CMK (cell line): ENCODE data around the gene CNKSR2.

ENCODE experiments used
- DNase-seq: peaks from one replicate; pipeline ENCODE4 v3.0.0-alpha.2; 2010; ENCODE audit warnings: low read depth

Gene CNKSR2

GRCh38 chrX:21610168-21610567 lies 235.9 kb downstream of the CNKSR2 start:
- no peak for DNase-seq

DNA sequence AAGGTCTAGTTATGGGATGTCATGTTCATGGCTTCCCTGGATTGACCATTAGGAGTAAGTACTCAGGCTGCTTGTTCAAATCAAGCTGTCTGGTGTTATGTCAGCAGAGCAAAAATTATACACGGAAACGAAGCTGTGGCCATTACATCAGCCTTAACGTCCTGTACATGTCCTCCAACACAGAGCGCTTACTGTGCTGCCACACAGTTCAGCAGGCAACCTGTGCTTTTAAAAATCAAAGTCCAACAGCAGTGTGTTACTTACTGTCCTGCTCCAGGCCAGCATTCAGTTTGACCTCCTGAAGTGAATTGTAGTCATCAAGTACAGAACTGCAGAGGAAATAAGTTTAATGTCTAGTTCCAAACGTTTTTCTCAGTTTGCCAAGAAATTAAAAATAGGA lies 237.9 kb downstream of the CNKSR2 start:
- DNase-seq = no peak

DNA sequence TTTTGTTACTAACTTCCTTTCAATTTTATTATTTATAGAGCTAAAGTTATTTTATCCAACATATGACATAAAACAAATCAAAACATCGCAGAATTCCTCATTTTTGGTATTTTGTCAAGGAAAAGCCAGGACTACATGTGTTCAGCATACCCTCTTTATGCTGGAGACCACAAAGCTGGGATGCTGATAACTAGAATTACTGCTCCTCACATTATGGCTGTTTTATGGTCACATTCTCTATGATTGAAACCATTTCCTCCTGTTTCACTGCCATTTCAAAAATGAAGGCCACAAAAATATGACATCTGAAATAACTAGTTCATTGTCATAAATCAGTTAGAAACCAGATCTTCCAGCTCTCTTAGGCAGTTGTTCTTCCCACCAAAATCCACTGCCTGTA lies 242.2 kb downstream of the CNKSR2 start:
- no peak for DNase-seq

DNA sequence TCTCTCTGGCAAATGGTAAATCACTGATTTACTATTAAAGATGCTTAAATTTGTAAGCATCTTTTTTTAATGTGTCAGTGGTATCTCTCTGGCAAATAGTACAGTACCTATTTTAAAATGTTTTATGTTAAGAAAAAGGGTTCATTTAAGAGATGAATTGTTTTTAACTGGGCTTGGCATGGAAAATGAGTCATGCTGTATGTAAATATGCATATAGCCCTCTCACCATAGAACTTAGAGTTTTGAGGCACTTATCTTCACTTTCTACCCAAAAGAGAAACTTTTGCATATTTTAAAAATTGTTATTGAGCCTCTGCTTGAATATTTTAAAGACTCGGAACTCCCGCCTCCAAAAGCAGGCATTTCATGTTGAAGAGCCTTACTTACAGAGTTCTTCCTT lies 246.0 kb downstream of the CNKSR2 start:
- DNase-seq = no peak

DNA sequence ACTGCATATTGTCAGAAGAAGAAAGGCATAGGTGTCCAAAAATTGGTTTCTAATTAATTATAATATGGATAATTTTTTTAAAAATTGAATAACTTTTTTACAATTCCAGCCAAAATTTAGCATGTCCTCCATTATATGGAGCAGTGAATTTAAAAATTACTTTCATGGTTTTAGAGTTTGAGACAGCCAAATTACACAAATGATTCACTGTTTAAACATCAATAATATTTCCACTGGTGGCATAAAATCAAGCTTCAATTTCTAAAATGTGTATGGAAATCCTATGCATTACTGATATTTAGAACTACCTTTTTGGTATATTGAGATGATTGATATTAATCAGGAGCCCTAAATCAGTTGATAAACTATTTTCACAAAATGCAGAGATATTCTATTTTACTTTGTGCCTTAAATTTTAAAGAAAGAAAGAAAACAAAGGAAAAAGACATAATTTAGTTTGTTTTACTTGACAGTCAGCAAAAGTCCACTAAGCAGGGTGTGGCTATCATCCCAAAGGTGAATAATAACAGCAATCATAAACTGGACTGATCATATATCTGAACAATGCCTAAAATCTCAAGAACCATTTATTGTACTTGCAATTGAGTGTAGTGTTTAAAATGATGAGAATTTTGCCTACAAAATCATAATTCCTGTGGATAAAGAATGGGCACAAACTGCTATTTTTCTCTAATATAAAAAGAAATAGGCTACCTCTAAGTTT lies 249.7 kb downstream of the CNKSR2 start:
- no peak for DNase-seq

DNA sequence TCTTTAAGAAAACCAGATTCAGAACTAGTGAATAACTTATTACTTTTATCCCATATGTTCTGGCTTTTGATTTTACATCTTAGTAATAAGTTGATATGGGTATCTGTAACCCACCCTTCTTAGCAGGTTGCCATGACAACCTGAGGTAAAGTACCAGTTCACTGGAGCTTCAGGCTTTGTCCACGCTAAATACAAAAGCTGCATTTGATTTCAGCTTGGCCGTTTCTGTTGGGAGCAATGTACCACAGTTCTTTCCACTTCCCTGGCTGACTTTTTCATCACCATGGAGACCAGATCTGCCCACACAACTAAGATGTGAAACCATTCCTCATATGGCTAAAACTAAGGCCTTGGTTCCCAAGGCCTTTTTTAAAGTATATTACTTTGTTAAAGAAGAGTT lies 257.8 kb downstream of the CNKSR2 start:
- no peak for DNase-seq

DNA sequence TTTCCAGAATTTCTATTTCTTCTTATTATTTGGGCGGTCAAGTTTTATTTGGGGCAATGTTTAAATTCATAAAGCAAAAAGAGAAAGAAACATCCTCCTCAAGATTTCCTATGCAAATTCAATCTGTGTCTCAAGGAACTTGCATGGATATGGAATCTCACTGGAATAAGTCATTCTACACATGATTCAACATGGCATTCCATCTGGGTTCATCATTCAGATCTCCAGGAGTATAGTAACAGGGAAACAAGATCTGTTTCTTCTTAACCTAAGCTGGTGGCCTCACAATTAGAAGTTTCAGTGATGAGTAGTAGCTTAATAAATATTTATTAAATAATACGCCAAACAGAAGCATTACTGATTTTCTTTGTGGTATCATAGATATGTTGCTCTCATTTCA lies 264.1 kb downstream of the CNKSR2 start:
- no peak for DNase-seq

GRCh38 chrX:21639775-21640174 lies 265.6 kb downstream of the CNKSR2 start:
- DNase-seq = no peak

DNA sequence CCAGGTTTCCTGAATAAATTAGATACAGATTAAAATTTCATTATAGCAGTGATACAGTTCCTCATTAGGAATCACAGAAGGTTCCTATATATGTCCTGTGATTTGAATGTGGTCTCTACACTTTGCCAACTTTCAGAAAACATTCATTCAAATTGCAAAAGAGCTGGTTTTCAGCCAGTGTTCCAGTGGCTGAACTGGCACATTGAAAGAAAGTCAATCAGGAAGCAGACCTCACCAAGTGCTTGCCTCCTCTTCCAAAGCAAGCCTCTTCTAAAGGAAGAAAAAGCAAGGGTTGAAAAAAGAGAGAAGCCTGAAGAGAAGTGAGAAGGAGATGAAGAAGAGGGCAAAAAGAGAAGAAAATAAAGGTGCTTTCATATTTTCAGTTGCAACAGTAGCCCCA lies 271.2 kb downstream of the CNKSR2 start:
- no peak for DNase-seq

GRCh38 chrX:21645886-21646285 lies 271.7 kb downstream of the CNKSR2 start:
- no peak for DNase-seq

- DNase-seq = no peak
Measured at GRCh38 chrX:21655901-21656586, 281.8 kb downstream of the CNKSR2 start.

DNA sequence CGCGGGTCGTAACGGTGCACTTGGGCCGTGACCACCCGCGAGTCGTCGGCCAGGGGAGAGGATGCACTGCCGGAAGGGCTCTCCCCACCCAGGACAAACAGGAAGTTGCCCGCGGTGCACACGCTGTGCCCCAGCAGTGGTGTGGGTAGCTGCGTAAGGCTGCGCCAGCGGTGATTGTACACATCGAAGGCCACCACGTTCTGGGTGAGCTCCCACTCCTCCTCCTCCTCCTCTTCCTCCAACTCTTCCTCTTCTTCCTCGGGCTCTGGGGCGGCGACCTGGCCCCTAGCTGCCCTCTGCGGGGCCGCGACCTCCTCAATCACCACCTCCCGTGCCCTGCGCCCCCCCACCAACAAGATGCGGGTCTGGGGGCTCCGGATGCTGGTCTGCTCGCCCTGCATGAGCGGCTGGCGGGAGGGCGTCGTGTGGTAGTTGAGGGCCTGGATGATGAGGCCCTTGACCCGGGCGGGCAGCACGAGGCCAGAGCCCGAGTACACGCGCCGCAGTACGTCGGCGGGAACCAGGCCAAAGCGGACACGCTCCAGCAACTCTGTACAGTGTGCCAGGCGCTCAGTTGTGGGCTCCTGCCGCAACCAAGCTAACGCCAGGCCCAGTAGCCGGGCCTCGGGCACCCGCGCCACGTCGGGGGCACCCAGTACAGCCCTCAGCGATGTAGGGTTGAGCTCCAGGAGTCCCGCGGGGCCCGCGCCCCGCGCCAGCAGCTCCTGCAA lies 282.5 kb downstream of the CNKSR2 start:
- no peak for DNase-seq

DNA sequence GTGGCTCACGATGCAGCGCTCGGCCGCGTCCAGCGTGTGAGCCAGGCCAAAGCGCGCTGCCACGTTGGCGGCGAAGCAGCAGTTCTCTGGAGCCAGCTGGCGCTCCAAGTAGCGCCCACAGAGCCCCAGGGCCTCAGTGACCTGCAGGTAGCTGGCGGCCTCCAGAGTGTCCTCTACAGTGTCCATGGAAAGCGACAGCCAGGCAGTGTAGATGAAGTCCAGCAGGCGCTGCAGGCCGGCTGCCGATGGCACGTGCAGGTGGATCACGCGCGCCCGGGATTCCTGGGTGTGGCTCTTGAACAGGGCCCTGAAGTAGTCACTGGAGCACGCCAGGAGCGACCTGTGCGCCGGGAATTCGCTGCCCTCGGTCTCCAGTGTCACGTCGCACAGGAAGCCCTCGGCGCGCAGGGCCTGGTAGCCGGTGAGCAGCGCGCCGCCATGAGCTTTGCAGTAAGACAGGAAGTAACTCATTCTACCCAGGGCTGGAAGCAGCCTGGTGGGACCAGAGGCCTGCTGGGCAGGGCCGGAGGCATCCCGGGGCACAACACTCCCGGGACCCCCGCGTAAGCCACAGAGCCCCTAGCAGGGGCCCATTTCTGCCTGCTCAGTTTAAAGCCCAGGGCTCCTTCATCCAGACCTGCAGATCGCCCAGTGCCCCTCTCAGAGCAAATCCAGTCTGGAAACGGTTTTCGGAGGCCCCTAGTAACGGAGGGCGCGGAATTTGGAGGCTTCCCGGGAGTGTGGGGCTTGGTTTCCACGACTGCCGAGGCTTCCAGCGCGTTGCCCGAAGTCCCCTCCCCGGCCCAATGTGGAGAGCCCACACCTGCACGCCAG lies 283.3 kb downstream of the CNKSR2 start:
- no peak for DNase-seq

GRCh38 chrX:21658152-21658737 lies 284.0 kb downstream of the CNKSR2 start, which contains the start of gene KLHL34:
Gene KLHL34 (minus strand): TSS chrX:21658330. CDS start chrX:21657788, 542 bp downstream.
- DNase-seq = no peak

DNA sequence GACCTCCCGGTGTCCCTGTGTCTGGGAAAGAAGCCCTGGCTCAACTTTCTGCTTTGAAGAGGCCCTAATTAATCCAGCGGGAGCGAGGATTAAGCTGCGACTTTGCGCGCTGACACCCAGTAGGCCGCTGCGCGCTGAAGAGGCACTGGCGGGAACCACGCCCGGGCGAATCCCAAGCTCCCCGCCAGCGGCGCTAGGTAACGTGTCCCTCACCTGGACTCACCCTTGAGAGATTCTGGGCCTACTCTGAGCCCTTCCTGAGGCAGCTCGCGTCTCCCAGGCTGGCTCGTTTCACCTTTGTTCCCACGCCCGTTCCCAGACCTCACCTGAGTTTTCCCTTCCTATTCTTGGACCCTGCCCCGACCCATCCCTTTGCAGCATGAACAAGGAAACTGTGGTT lies 284.5 kb downstream of the CNKSR2 start:
- DNase-seq = no peak

- DNase-seq = no peak
Measured at GRCh38 chrX:21659320-21659719, 285.1 kb downstream of the CNKSR2 start.

GRCh38 chrX:21660156-21660555 lies 285.9 kb downstream of the CNKSR2 start:
- DNase-seq = no peak

GRCh38 chrX:21661316-21661715 lies 287.1 kb downstream of the CNKSR2 start:
- DNase-seq = no peak

DNA sequence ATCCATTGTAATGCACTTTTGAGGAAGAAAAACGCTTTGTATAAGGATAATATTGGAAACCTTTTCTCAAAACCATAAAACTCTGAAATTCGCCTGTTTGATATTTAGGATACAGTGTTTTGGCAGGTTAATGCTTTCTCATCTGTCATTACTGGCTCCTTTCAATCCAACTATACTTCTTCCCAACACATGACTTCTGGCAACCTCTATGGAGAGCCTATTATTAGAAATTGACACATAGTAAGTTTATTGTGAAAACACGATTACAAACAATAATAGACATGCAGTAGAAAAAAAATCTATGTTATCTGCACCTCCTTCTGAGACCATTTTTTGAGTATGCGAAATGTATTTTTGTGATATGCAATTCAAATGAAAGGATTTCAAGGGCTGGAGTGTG lies 288.5 kb downstream of the CNKSR2 start:
- no peak for DNase-seq

- no peak for DNase-seq
Measured at GRCh38 chrX:21666252-21666651, 292.0 kb downstream of the CNKSR2 start.

DNA sequence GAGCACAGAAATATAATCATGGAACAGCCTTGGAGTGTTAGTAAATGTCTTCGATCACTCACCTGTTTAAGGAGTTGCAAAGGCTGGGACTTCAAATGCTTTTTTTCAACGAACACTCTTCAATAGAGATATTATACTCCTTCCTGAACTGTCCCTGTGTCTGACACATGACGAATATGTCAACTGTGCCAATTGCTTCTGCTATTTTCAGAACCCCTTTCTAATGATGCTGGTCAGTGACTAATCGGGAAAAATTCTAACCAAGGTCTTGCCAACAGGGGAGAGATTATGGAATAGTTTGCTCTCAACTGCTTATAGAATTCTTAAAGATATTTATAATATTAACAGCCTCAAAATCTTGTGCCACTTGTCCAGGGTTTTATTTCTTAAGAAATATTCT lies 292.5 kb downstream of the CNKSR2 start:
- no peak for DNase-seq
